GM12878 (cell line): ENCODE results near the gene ARID1A. TPM values are rescaled to one million over a fixed set of nuclear protein-coding genes. Genes with fewer than 3 reads are reported as not detected.

Experiments used
- ATAC-seq: fragments of 200-7000 bp; cut with Tn5 transposase; 3 replicates; pipeline ENCODE4 v1.9.1; 2020; ENCODE audit warnings: mild to moderate bottlenecking, moderate library complexity
- BruUV-seq: library from RNA; stranded (reverse); fragments of 400-500 nt; replicated peaks from 2 replicates; lab custom pipeline; 2021; lab: Mats Ljungman, UMichigan
- CTCF ChIA-PET: fragments of 300-600 bp; sonication (Branson Sonifier 250); formaldehyde crosslinking; extraction: SDS; loops from one replicate; lab custom pipeline; 2021; ENCODE audit warnings: inconsistent platforms; lab: Yijun Ruan, JAX
- POLR2A ChIA-PET: fragments of 350-600 bp; formaldehyde crosslinking; extraction: SDS; loops from one replicate; lab custom pipeline; 2021; ENCODE audit warnings: inconsistent platforms; lab: Charles Lee
- RAD21 ChIA-PET: fragments of 300-600 bp; sonication (Branson Sonifier 250); formaldehyde crosslinking; loops from one replicate; lab custom pipeline; 2023; ENCODE audit warnings: antibody characterized with exemption; ENCODE audit not compliant: unreplicated experiment; lab: Charles Lee
- SMC1A ChIA-PET: fragments of 300-600 bp; sonication (Branson Sonifier 250); formaldehyde crosslinking; loops from one replicate; lab custom pipeline; 2023; ENCODE audit not compliant: unreplicated experiment, uncharacterized antibody; lab: Charles Lee
- DNase-seq: peaks from one replicate; pipeline ENCODE4 v3.0.0-alpha.2; 2011; ENCODE audit warnings: low read depth, low spot score
- FAIRE-seq: peaks from 3 replicates; lab custom pipeline; 2011; peaks lifted over from hg19 to GRCh38; lab: Jason Lieb, UNC
- H2AFZ ChIP-seq: 2 replicates; pipeline ENCODE4 v1.6.0; 2011; ENCODE audit warnings: low read depth, low read length, control low read depth; ENCODE audit not compliant: control insufficient read depth
- H3K27ac ChIP-seq: 2 replicates; pipeline ENCODE4 v1.5.1; 2011; ENCODE audit warnings: control low read depth; ENCODE audit not compliant: control insufficient read depth, insufficient read depth
- H3K27me3 ChIP-seq, 2 experiments: replicated peaks in 1 of 2; 2 replicates each; pipeline versions ENCODE4 v1.6.0 to v1.6.1; 2011; ENCODE audit warnings: low read length in 1 of 2; ENCODE audit not compliant: control insufficient read depth in 2 of 2, insufficient read depth in 2 of 2
- H3K36me3 ChIP-seq, 2 experiments: 2 replicates each; pipeline ENCODE4 v1.5.1; 2011; ENCODE audit warnings: low read length in 1 of 2; ENCODE audit not compliant: control insufficient read depth in 2 of 2, insufficient read depth in 2 of 2
- H3K4me1 ChIP-seq: 2 replicates; pipeline ENCODE4 v1.6.1; 2011; ENCODE audit warnings: mild to moderate bottlenecking, low read length, moderate library complexity, mixed read lengths; ENCODE audit not compliant: control insufficient read depth, insufficient read depth
- H3K4me2 ChIP-seq: 2 replicates; pipeline ENCODE4 v1.6.0; 2011; ENCODE audit warnings: control low read depth; ENCODE audit not compliant: control insufficient read depth, insufficient read depth
- H3K4me3 ChIP-seq: fragments of 200-600 bp; sonication (generic); 2 replicates; pipeline ENCODE4 v1.5.1; 2016
- H3K79me2 ChIP-seq: 2 replicates; pipeline ENCODE4 v1.6.0; 2011; ENCODE audit warnings: low read length; ENCODE audit not compliant: control insufficient read depth, insufficient read depth
- H3K9ac ChIP-seq: 2 replicates; pipeline ENCODE4 v1.8.0; 2011; ENCODE audit warnings: low read length, control low read depth, mixed read lengths; ENCODE audit not compliant: control insufficient read depth, insufficient read depth
- H3K9me3 ChIP-seq: replicated peaks from 3 replicates; pipeline ENCODE4 v1.5.1; 2011; ENCODE audit warnings: mild to moderate bottlenecking, low read length; ENCODE audit not compliant: control insufficient read depth, insufficient read depth
- H4K20me1 ChIP-seq: 2 replicates; pipeline ENCODE4 v1.6.0; 2011; ENCODE audit not compliant: control insufficient read depth, insufficient read depth
- BCLAF1 ChIP-seq: fragments of 450-650 bp; IDR thresholded peaks from 2 replicates; pipeline ENCODE4 v1.6.1; 2017; ENCODE audit warnings: antibody characterized with exemption, mild to moderate bottlenecking, moderate library complexity
- CBX5 ChIP-seq: sonication (generic); IDR thresholded peaks from 2 replicates; pipeline ENCODE4 v1.6.1; 2016; ENCODE audit warnings: low read depth, moderate library complexity, mild to moderate bottlenecking, inconsistent platforms
- CHD1 ChIP-seq: IDR thresholded peaks from 2 replicates; pipeline ENCODE4 v1.6.1; 2012; ENCODE audit warnings: low read depth, low read length, improper control_type of control experiment
- HCFC1 ChIP-seq: fragments of 150-350 bp; IDR thresholded peaks from 2 replicates; pipeline ENCODE4 v1.6.1; 2014; ENCODE audit warnings: low read length
- NFXL1 ChIP-seq: fragments of 450-650 bp; IDR thresholded peaks from 2 replicates; pipeline ENCODE4 v1.6.1; 2017; ENCODE audit warnings: antibody characterized with exemption, mild to moderate bottlenecking, borderline replicate concordance
- NFYA ChIP-seq: IDR thresholded peaks from 2 replicates; pipeline ENCODE4 v1.6.1; 2011; ENCODE audit warnings: low read depth, mild to moderate bottlenecking, low read length, improper control_type of control experiment, borderline replicate concordance
- RB1 ChIP-seq: fragments of 450-650 bp; formaldehyde crosslinking; IDR thresholded peaks from 2 replicates; pipeline ENCODE4 v1.6.1; 2017; ENCODE audit warnings: mild to moderate bottlenecking, borderline replicate concordance
- SIN3A ChIP-seq: IDR thresholded peaks from 2 replicates; pipeline ENCODE4 v1.6.1; 2012; ENCODE audit warnings: low read depth, low read length, improper control_type of control experiment
- SMAD1 ChIP-seq: fragments of 450-650 bp; IDR thresholded peaks from 2 replicates; pipeline ENCODE4 v1.6.1; 2018; ENCODE audit warnings: mild to moderate bottlenecking, low read depth; ENCODE audit not compliant: partially characterized antibody
- SMAD5 ChIP-seq: IDR thresholded peaks from 2 replicates; pipeline ENCODE4 v1.6.1; 2016; ENCODE audit warnings: antibody characterized with exemption, low read depth
- USF1 ChIP-seq: IDR thresholded peaks from 2 replicates; pipeline ENCODE4 v1.6.1; 2011; ENCODE audit warnings: borderline replicate concordance, low read depth, mild to moderate bottlenecking, moderate library complexity, mixed read lengths, low read length; ENCODE audit not compliant: insufficient read depth; ENCODE audit errors: extremely low read length
- YY1 ChIP-seq: IDR thresholded peaks from 2 replicates; pipeline ENCODE4 v1.6.1; 2011; ENCODE audit warnings: low read depth, mild to moderate bottlenecking, low read length
- WGBS: methylation state at CpG from one replicate; pipeline ENCODE4 v1.1.6; 2016; ENCODE audit warnings: low lambda C conversion rate; ENCODE audit not compliant: insufficient replicate concordance, insufficient coverage; ENCODE audit errors: missing lambda C conversion rate; 5-methylcytosine and 5-hydroxymethylcytosine counted together
- in situ Hi-C: fragments of 300-500 bp; cut with MboI; formaldehyde crosslinking; loops from 9 replicates; pipeline ENCODE4 v1.14.3; 2018; ENCODE audit warnings: mixed read lengths
- intact Hi-C: fragments of 100-400 bp; cut with micrococcal nuclease; formaldehyde crosslinking; loops from one replicate; pipeline ENCODE4 v1.14.2; 2022; ENCODE audit not compliant: unreplicated experiment
- polyA plus RNA-seq, 11 experiments: library from polyadenylated mRNA; depleted of rRNA in 4 of 11; unstranded in 6 of 11; stranded (reverse) in 5 of 11; fragments of >200 nt; fragmentation: Nextera tagmentation in 4 of 11; fragmentation: Illumina TruSeq in 1 of 11; extraction: Ambion mirVana in 4 of 11; extraction: Trizol in 1 of 11; gene quantifications; 1 replicate in 1 of 11; 2 replicates in 10 of 11; pipeline versions ENCODE4 v1.2.1 to v1.2.3, GENCODE V29; 2011 to 2016; ENCODE audit warnings: inconsistent platforms in 2 of 11, missing spikeins in 2 of 11, low read depth in 1 of 11
- total RNA-seq, 4 experiments: library from RNA; depleted of rRNA in 3 of 4; stranded (reverse); fragments of >200 nt in 3 of 4; fragmentation: Illumina TruSeq in 1 of 4; extraction: Trizol in 1 of 4; gene quantifications; 2 replicates each; pipeline versions ENCODE4 v1.2.1 to v1.2.3, GENCODE V29; 2013 to 2021
- TF ChIP-seq, protein P1 (sequence below): IDR thresholded peaks from 2 replicates; pipeline ENCODE4 v1.6.1; 2011; ENCODE audit warnings: low read depth, low read length, improper control_type of control experiment, borderline replicate concordance

ARID1A gene
- total and polyA plus RNA-seq, 10 of the 15 experiments (the other 5 are each of a cell fraction or from before 2014, with no cell fraction given), result 10.0 to 98.0 (median 23.5) TPM

DNA sequence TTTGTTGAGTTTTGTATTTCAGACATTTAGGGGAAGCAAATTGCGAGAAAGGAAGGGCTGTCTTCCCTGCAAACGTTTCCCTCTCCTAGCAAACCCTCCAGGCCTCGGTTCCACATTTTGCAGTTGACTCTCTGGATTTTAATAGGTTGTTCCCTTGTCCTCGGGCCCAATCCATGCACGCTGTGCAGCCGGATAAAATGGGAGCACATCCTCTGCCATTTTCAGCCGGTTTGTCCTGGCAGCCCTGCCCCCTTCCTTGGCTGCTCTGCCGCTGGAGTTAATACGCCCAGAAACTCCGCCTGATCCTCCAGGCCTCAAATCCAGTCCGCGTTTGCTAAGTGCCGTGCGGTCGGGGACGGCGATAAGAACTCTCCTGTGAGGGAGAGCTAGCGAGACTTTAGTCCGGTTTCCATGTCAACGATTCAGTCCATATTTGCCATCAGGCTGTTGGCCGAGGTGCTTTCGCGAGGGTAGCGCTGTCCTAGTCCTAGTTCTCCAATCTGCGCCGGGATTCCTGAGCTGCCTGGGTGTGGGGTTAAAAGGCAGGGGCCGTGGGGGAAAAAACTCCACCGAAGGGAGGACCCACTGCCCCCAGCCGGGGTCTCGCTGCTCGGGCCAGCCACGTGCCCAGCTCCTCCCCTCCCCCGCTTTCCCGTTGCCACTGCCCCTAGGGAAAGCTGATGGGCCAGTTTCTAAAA is 2.9 kb upstream of the ARID1A start (continued):
- TF ChIP-seq SIN3A (0 out of 2 replicates have a peak, but pooled peaks have one; percentile 17), CHD1 (0 out of 2 replicates have a peak, but pooled peaks have one; percentile 62), CBX5 (no peak), NFYA (no peak), RB1 (peak; percentile 27; the same call in 1 of the 2 replicates)
- TF ChIP-seq, protein P1, sequence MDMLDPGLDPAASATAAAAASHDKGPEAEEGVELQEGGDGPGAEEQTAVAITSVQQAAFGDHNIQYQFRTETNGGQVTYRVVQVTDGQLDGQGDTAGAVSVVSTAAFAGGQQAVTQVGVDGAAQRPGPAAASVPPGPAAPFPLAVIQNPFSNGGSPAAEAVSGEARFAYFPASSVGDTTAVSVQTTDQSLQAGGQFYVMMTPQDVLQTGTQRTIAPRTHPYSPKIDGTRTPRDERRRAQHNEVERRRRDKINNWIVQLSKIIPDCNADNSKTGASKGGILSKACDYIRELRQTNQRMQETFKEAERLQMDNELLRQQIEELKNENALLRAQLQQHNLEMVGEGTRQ, result no peak

GRCh38 chr1:26693599-26694572 is 1.9 kb upstream of the ARID1A start:
- peaks cover 13% of the 10 kb centered on the region for H3K4me1 ChIP-seq
- TSS peak; percentile 45 for BruUV-seq
- TF ChIP-seq YY1 (peak; percentile 6; the same call in 1 of the 2 replicates), CHD1 (0 out of 2 replicates have a peak, but pooled peaks have one; percentile 4), SMAD5 (no peak), USF1 (no peak), SIN3A (0 out of 2 replicates have a peak, but pooled peaks have one; percentile 20), BCLAF1 (no peak), HCFC1 (no peak), SMAD1 (no peak), NFXL1 (no peak)
- ChIA-PET CTCF (interaction anchor here (0.7 to 5.3 kb wide), 13 partner anchors 9 to 194 kb away, joined by 3 to 67 read pairs (median 5); partner anchors contain the start of gene PIGV), RAD21 (interaction anchor here (0.7 to 5.2 kb wide), 14 partner anchors 8 to 151 kb away, joined by 3 to 59 read pairs (median 6); partner anchors contain the start of gene PIGV), POLR2A (interaction anchor here (0.5 to 4.7 kb wide), 21 partner anchors 9 to 817 kb away, joined by 3 to 83 read pairs (median 4); partner anchors contain the start of genes PIGV and SYTL1), SMC1A (interaction anchor here (0.9 to 7.5 kb wide), 19 partner anchors 9 to 140 kb away, joined by 3 to 79 read pairs (median 5); partner anchors contain the start of gene PIGV)
- ATAC-seq, result no peak
- intact Hi-C loops (loop anchor here (2.0 to 5.0 kb wide), 2 partner anchors 17 to 152 kb away; no protein-coding TSS in a partner anchor), in situ Hi-C loops (no loop called here)
- H4K20me1 ChIP-seq, result peaks cover 2% of the 10 kb centered on the region; the same call in 1 of the 2 replicates
- H3K27ac ChIP-seq, result peak overlapping the region; percentile 98
- H3K36me3 ChIP-seq, result no peaks in the 10 kb centered on the region
- no peaks in the 10 kb centered on the region for H3K9me3 ChIP-seq
- 1% methylated on average over 7 of the region's 7 CpGs for WGBS
- H2AFZ ChIP-seq, result no peak overlapping the region
- peaks cover 51% of the 10 kb centered on the region for H3K79me2 ChIP-seq
- no peaks in the 10 kb centered on the region for H3K27me3 ChIP-seq
- H3K9ac ChIP-seq, result peak overlapping the region; percentile 94
- FAIRE-seq, result no peak
- DNase-seq, result no peak
- H3K4me2 ChIP-seq, result peak overlapping the region; percentile 97
- H3K4me3 ChIP-seq, result peak overlapping the region; percentile 70
